ENCODE results near the gene NFATC1. TPM values are rescaled to one million over a fixed set of nuclear protein-coding genes. Genes with fewer than 3 reads are reported as not detected.
"Not testable (repeated sequence)": the region's sequence is repeated elsewhere in the genome, so short reads cannot be mapped to it uniquely, and the experiment has no call there.

NFATC1 gene
- polyA plus RNA-seq, 1 donor from 2014 or later: 0.37 TPM

- H4K20me1 ChIP-seq (ENCODE audit: insufficient read depth); H3F3A ChIP-seq (ENCODE audit: insufficient read depth, low read length, poor library complexity, severe bottlenecking); H3K9ac ChIP-seq (ENCODE audit: low read length); H3K27me3 ChIP-seq (ENCODE audit: insufficient read depth, low read depth, low read length); H3K9me3 ChIP-seq (ENCODE audit: low read length); H2AFZ ChIP-seq (ENCODE audit: low read depth, low read length); H3K9me2 ChIP-seq (ENCODE audit: insufficient read depth, low read length); H3K79me2 ChIP-seq (replicated peaks; ENCODE audit: insufficient read depth, low read length); H3K4me2 ChIP-seq (ENCODE audit: low read length); H3K27ac ChIP-seq (ENCODE audit: low read length); H3K4me3 ChIP-seq (ENCODE audit: low read length); H3K36me3 ChIP-seq (ENCODE audit: insufficient read depth, low read length): not testable (repeated sequence)
Observed at GRCh38 chr18:79504495-79504894, 108.8 kb downstream of the NFATC1 start.

- not testable (repeated sequence) for H4K20me1 ChIP-seq (ENCODE audit: insufficient read depth); H3K27ac ChIP-seq (ENCODE audit: low read length); H3F3A ChIP-seq (ENCODE audit: insufficient read depth, low read length, poor library complexity, severe bottlenecking); H3K79me2 ChIP-seq (replicated peaks; ENCODE audit: insufficient read depth, low read length); H3K9me2 ChIP-seq (ENCODE audit: insufficient read depth, low read length); H3K36me3 ChIP-seq (ENCODE audit: insufficient read depth, low read length); H3K9ac ChIP-seq (ENCODE audit: low read length); H3K4me3 ChIP-seq (ENCODE audit: low read length); H3K4me2 ChIP-seq (ENCODE audit: low read length); H3K9me3 ChIP-seq (ENCODE audit: low read length); H3K27me3 ChIP-seq (ENCODE audit: insufficient read depth, low read depth, low read length); H2AFZ ChIP-seq (ENCODE audit: low read depth, low read length)
Observed at GRCh38 chr18:79505465-79505864, 109.7 kb downstream of the NFATC1 start.

- TF ChIP-seq TAF1 (IDR thresholded peaks at IDR 0.05; ENCODE audit: low read depth) (no peak), SMC3 (conservative IDR thresholded peaks at IDR 0.05; ENCODE audit: poor library complexity) (no peak), POLR2AphosphoS5 (IDR thresholded peaks at IDR 0.05) (no peak), RAD21 (conservative IDR thresholded peaks at IDR 0.05) (no peak), EZH2 (IDR thresholded peaks at IDR 0.05; ENCODE audit: borderline replicate concordance, insufficient read depth, low read length, poor library complexity, severe bottlenecking) (no peak)
- Histone ChIP-seq H3K36me3 (ENCODE audit: insufficient read depth, low read length) (no peaks in the 10 kb centered on the region), H3F3A (ENCODE audit: insufficient read depth, low read length, poor library complexity, severe bottlenecking) (no peaks in the 10 kb centered on the region), H3K9me2 (ENCODE audit: insufficient read depth, low read length) (no peaks in the 10 kb centered on the region), H3K27ac (ENCODE audit: low read length) (no peak overlapping the region), H3K4me3 (ENCODE audit: low read length) (no peak overlapping the region), H3K9me3 (ENCODE audit: low read length) (no peaks in the 10 kb centered on the region), H3K9ac (ENCODE audit: low read length) (no peak overlapping the region), H3K4me2 (ENCODE audit: low read length) (no peak overlapping the region), H3K27me3 (ENCODE audit: insufficient read depth, low read depth, low read length) (no peaks in the 10 kb centered on the region), H3K79me2 (replicated peaks; ENCODE audit: insufficient read depth, low read length) (no peaks in the 10 kb centered on the region), H2AFZ (ENCODE audit: low read depth, low read length) (no peak overlapping the region), H4K20me1 (ENCODE audit: insufficient read depth) (no peaks in the 10 kb centered on the region)
Observed at GRCh38 chr18:79506191-79507075, 110.7 kb downstream of the NFATC1 start.

GRCh38 chr18:79507076-79507545 lies 111.4 kb downstream of the NFATC1 start:
- H2AFZ ChIP-seq (ENCODE audit: low read depth, low read length): no peak overlapping the region
- TF ChIP-seq SMC3 (conservative IDR thresholded peaks at IDR 0.05; ENCODE audit: poor library complexity) (no peak), RAD21 (conservative IDR thresholded peaks at IDR 0.05) (no peak), REST (IDR thresholded peaks at IDR 0.05; ENCODE audit: borderline replicate concordance) (no peak), MXI1 (conservative IDR thresholded peaks at IDR 0.05; ENCODE audit: poor library complexity, severe bottlenecking) (no peak), EP300 (conservative IDR thresholded peaks at IDR 0.05; ENCODE audit: poor library complexity, severe bottlenecking) (no peak), CTCF (IDR thresholded peaks at IDR 0.05; ENCODE audit: poor library complexity, severe bottlenecking) (no peak), TAF1 (IDR thresholded peaks at IDR 0.05; ENCODE audit: low read depth) (no peak), EZH2 (IDR thresholded peaks at IDR 0.05; ENCODE audit: borderline replicate concordance, insufficient read depth, low read length, poor library complexity, severe bottlenecking) (no peak), POLR2AphosphoS5 (IDR thresholded peaks at IDR 0.05) (no peak)
- no peak overlapping the region for H3K4me2 ChIP-seq (ENCODE audit: low read length)
- no peaks in the 10 kb centered on the region for H3K9me3 ChIP-seq (ENCODE audit: low read length)
- no peaks in the 10 kb centered on the region for H3F3A ChIP-seq (ENCODE audit: insufficient read depth, low read length, poor library complexity, severe bottlenecking)
- H4K20me1 ChIP-seq (ENCODE audit: insufficient read depth): no peaks in the 10 kb centered on the region
- no peaks in the 10 kb centered on the region for H3K27me3 ChIP-seq (ENCODE audit: insufficient read depth, low read depth, low read length)
- H3K27ac ChIP-seq (ENCODE audit: low read length): no peak overlapping the region
- no peaks in the 10 kb centered on the region for H3K9me2 ChIP-seq (ENCODE audit: insufficient read depth, low read length)
- no peak overlapping the region for H3K9ac ChIP-seq (ENCODE audit: low read length)
- no peak overlapping the region for H3K4me3 ChIP-seq (ENCODE audit: low read length)
- H3K79me2 ChIP-seq (replicated peaks; ENCODE audit: insufficient read depth, low read length): no peaks in the 10 kb centered on the region
- H3K36me3 ChIP-seq (ENCODE audit: insufficient read depth, low read length): no peaks in the 10 kb centered on the region
